HT1080 (cell line): ENCODE measurements around the gene SPECC1. TPM values are rescaled to one million over a fixed set of nuclear protein-coding genes. Genes with fewer than 3 reads are reported as not detected.
A peak's percentile ranks its signal among the peaks of the same experiment; 100 is the strongest.

Source experiments
- DNase-seq: peaks from one replicate; pipeline ENCODE4 v3.0.0-alpha.2; 2015; ENCODE audit warnings: low read depth
- total RNA-seq: library from RNA; depleted of rRNA; stranded (reverse); fragments of >200 nt; shearing (Covaris generic); gene quantifications from 2 replicates; pipeline ENCODE4 v1.2.3, GENCODE V29; 2014

SPECC1 gene
- total RNA-seq, 1 experiment from 2014 or later: 45.4 TPM

DNA sequence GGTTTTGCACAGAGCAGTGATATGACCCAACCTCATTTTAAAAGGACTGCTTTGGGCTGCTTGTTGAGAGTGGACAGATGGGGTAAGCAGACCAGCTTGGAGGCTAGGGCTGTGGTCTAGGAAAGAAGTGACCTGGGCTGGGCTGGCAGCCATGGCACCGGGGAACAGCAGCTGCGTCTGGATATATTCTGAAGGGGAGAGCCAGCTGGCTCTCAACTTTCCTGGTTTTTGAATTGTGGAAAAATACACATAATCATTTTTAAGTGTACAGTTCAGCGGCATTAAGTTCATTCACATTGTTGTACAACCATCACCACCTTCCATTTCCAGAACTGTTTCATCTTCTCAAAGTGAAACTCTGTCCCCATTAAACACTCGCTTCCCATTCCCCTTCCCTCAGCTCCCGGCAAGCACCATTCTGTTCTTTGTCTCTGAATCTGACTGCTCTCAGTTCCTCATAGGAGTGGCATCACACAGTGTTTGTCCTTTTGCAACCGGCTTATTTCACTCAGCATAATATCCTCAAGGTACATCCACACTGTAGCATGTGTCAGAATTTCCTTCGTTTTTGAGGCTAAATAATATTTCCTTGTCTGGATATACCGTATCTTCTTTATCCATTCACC, 113.2 kb downstream of the SPECC1 start:
- no peak for DNase-seq

DNA sequence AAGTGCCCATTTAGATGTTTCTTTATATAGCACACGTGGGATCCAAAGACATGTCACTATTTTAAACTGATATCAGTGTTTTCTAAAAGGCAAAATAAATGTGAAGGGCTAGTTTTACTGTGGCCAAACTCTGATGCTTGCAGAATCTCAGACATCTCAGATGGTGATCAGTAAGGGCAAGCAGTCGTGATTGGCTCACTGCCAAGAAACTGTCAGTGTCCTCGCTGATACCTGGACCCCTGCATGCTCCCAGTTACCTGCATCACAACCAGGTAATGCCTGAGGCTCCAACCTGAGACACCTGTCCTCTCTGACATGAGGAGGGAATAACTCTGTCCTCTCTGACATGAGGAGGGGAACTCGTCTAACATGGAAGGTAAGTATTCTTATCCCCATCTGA, 114.0 kb downstream of the SPECC1 start:
- no peak for DNase-seq

DNA sequence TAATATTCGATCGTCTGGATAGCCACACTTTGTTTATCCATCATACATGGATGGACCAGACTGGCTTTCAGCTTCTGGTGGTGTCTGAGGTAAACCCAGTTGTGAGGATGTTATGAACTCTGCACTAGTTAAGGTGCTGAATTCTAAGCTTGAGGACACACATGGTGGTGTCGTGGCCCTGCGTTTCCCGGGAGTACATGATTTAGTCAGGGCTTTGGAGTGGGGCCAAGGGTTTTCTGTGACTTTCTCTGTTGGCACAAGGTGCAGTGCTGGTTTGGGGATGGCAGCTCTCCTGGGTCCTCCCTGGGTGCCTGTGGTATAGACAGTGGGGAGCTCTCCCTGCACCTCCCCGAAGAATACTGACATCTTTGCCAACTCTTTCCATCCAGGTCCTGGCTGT, 116.6 kb downstream of the SPECC1 start:
- DNase-seq: no peak

DNA sequence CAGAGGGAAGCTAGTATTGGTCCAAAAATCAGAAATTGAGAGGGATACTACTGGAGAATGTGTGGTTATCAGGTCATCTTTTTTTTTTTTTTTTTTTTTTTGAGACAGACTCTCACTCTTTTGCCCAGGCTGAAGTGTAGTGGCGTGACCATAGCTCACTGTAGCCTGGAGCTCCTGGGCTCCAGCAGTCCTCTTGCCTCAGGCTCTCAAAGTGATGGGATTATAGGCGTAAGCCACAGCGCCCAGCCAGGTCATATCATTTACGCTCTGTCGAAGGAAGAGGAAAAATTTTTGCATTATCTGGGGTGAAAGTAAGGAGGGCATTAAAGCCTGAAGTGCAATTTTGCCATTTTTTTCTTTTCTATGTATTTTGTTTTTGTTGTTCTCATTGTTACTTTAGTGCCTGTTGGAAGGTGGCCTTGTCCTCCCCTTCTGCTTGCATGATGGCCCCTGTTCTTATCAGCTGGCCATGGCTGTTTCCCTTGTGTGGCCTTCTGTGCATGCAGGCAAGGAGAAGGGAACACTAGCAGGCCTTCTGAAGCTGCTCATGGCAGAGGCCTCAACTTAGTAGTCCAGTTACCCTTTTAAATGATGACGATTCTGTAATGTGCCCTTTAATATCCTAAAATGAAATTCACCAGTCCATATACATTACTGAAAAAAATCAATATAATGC, 118.3 kb downstream of the SPECC1 start:
- DNase-seq: no peak

DNA sequence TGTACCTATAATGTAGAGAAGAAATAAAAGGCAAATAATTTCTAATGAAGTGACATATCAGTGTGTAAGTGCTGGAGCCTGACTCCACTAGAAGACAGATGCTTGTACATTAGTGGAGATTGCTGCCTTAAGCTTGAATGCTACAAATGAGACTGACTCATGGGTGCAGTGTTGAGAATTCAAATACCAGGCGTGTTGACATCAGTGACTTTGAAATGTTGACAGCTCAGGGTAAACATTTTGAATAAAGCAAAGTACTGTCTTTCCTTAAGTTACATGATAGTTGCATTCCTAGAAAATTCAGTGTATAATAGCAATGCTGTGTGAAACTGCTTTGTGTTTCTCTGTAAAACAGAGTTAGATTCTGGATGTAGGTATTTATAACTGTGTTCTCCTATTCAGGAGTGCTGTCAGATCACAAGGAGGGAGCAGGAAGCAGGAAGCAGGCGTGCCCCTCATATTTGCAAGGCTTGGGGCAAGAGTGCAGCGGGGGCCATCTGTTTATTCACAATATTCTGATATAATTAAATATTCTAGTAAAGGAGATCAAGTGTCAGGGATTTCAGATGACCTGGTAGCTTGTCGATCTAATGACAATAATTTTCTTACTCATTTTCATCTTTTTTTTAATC, 119.0 kb downstream of the SPECC1 start:
- no peak for DNase-seq

DNA sequence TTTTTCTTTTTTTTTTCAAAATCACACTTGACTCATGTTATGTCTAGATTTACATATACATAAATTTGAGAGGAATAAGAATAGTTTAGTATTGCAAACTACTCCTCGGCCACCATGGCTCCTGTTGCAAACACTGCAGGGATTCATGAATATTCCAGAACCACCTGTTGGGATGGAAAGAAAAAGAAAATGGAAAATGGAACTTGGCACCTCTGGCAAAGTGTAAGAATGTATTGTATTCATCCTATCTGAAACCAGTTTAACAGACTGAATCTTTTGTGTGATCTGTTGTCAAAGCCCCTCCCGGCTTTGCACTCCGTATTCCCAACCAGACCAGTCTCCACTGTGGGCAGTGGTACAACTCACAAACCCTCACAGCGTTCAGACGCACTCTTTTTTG, 124.4 kb downstream of the SPECC1 start:
- no peak for DNase-seq

DNA sequence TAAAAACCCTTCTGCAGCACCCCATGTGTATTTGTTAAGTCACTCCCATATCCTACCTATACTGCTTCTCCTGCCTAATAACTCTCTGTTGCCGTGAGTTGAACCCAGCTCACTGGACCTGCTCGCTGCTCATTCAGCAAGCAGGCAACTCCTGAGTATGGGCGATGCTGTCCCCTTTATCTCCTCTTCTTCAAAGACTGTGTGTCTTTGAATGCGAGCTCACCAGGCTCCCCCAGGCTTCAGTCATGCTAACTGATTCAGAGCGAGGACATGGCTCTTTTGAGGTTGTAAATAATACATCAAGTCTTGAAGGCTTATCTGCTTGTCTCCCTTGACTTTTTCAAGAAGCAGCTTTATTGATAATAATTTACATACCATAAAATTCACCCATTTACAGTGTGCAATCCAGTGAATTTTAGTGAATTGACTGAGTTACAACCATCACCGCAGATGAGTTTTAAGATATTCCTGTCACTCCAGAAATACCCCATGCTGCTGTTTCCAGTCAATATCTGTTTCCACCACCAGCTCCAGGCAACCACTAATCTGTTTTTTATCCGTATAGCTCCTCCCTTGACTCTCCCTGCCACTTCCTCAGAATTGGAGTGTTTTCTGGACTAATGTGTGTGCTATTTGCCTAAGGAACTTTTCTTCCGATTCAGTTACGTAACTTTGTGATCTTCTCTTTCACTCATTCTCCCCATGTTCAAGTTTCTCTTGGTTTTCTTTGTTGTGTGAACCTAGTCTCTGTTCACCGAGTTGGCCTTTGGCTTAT, 132.2 kb downstream of the SPECC1 start:
- no peak for DNase-seq

DNA sequence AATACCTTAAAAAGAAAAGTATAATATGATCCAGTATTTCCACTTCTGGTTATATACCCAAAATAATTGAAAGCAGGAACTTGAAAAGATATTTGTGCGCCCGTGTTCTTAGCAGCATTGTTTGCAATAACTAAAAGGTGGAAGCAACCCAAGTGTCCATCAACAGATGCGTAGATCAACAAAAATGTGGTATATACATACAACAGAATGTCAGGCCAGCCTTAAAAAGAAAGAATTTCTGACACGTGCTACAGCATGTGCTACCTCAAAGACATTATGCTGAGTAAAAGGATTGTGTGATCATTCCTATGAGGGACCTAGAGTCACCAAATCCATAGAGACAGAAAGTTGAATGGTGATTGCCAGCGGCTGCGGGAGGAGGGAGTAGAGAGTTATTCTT, 133.1 kb downstream of the SPECC1 start:
- DNase-seq: no peak

DNA sequence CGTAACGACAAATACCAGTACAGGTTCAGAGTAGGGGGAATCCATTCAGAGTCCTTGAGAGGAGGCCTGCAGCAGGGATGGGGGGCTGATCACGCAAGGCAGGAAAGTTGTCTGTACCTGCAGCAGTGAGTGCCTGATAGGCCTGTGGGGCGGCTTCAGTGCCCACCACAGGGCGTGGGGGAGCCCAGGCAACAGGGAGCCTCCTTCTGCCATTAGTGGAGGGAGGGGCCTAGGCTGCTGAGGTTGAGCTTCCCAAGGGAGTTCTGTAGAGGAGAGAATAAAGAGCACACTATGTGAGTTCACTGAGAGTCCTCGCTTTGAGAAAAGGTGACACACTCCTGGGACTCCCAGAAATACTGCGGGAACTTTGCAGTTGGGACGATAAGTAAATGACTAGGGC, 134.6 kb downstream of the SPECC1 start:
- no peak for DNase-seq

DNA sequence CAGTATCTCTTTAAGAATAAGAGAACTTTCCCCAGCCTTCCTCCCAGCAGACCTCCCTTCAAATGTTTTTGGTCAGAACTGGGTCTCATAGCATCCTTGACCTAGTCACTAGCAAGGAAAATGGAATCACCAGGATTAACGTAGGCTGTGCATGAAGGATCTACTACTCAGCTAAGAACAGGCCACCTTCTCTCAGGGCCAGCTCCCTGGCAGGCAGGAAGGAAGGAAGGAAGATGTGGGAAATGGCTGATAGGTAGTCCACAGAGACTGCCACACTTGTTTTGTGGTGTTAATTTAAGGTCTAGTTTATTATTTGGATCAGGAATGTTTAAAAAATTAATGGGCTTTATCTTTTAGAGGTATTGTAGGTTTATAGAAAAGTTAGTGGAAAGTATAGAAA, 136.4 kb downstream of the SPECC1 start:
- DNase-seq: no peak

DNA sequence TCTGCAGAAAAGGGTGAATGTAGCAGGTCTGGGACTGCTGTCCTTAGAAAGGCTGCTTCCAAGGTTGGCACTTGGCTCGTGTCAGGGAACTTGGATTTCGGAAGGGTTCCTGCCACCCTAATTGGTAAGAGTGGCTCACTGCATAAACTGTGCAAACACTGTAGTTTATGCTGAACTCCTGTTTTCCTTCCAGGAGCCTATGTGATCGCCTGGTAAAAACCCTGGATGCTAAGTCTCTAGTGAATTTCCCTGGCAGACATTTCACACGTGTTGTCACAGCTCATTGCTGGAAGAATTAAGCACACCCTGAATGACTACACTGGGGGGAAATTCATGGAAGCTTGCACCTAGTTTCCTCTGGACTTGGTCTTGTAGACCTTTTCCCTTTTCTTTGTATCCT, 140.1 kb downstream of the SPECC1 start:
- DNase-seq: no peak

DNA sequence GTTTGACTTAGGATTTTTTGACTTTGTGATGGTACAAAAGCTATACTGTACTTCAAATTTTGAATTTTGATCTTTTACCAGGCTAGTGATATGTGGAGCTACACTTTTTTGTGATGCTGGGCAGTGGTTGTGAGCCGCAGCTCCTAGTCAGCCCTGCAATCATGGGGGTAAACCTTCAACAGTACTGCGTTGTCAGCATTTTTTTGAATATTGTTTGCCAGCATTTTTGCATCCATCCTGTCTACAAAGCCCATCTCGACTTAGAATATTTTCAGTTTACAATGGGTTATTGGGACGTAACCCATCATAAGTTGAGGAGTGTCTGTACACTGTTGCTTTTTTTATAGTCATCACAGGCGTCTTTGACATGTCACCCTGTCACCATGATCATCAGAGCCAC, 142.0 kb downstream of the SPECC1 start:
- no peak for DNase-seq

DNA sequence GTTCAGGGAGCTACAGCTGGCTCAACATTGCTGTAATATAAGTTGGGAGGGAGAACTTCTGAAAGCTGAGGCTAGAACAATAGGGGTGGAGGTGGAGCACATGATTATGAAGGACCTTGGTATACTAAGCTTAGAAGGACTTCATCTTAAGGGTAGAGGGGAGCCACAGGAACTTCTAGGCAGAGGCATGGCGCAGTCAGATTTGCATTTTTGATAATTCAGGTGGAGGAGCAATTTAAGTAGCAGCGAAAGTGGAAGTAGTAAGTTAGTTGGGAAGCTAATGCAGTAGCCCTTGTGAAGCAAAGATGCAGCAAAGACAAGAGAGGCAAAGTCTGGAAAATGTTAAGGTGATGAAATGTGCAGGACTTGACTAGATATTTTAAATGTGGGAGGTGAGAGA, 144.1 kb downstream of the SPECC1 start:
- no peak for DNase-seq

DNA sequence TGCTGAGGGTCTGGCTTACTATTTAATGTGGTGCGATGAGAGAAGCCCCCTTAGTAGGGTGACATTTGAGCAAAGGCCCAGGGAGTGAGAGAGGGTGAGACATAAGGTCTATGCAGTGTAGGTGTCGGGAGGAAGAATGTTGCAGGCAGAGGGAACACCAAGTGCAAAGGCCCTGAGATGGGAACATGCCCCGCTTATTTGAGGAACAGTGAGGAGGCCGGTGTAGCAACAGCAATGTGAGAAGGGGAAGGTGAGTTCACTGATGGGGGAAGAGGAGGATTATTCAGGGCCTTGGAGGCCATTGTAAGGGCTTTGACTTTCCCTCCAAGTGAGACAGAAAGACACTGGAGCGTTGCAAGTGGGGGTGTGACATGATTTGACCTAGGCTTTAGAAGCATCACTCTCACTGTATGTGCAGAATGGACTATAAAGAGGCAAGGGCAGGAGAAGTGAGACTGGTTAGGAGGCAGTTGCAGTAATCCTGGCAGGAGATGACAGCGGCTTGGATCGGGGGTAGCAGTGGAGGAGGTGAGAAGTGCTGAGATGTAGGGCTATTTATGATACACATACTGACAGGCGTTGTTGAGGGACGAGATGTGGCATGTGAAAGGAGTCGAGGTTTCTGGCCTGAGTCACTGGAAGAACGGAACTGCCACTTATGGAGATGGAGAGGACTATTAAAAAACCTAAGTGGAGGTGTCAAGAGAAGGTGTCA, 145.3 kb downstream of the SPECC1 start:
- no peak for DNase-seq

DNA sequence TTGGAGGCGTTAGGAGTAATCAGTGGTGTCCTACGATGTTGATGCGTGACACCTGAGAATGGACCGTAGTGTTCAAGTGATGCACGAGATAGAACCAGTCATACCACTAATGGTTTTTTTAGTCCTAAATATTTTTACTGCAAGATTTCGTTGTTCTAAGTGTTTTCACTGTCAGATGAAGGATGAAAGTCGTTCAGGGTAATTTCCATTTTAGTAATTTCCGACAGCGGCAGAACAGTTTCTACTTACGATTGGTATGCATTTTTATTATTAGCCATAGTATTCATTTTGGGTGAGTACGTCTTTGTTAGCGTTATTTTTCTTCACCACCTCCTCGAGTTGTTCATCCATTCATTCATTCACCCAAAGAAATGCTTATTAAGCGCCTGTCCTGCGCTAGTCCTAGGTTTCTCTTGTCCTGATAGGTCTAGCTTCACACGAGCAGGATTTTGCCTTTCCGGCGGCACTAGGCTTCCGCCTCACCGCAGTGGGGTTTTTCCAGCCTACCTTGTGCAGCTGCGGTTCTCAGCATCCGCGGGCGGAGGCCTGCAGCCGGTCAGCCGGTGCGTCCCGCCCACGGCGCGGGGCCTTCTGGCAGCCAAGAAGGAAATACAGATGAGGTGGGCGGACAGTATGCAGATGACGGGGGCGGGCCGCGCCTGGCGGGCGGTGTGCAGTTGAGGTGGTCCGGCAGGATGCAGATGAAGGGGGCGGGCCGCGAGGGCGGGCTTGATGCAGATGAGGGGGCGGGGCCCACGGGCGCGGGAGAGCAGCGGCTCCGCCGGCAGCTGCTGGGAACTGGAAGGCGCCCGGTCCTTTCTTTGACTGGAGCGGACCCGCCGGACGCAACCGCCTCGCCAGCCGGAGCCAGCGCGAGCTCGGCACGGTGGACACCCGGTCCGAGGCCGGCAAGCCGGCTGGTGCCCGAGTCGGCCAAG, 146.4 kb downstream of the SPECC1 start:
- DNase-seq: peak; percentile 96

DNA sequence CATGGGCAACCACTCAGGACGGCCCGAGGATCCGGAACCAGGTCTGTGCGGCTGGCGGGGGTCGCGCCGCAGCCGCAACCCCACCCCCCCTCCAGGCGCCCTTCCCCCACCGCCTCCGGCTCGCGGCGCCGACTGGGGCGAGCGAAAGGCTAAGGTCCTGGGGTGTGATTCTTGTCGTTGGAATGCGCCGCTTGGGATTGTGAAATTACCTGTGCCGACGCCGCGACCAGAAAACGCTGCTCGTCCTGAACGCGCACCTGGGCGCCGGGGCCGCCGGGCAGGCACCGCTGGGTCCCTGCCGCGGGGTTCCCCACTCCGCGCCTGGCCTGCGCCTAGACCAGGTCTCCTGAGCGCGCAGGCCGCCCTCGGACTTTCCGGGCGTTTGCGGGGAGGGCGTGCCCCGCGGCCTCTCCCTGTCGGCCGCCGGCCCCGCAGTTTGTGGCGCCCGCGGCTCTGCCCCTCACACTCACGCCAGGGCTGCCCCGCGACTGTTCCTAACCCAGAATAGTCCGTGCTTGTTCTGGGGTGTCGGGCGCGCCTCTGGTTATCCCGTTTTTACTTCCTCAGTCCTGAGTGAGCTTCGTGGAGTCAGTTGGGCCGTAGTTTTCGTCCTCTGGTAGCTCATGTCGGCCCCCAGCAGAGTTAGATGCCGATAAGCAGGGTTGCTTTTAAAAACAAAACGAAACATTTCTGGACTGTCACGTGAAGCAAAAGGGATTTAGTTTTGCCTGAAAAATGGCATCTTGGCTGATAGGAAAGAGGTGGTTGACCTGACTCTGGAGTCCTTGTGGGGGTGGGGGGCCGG, 147.2 kb downstream of the SPECC1 start:
- peak; percentile 45 for DNase-seq

DNA sequence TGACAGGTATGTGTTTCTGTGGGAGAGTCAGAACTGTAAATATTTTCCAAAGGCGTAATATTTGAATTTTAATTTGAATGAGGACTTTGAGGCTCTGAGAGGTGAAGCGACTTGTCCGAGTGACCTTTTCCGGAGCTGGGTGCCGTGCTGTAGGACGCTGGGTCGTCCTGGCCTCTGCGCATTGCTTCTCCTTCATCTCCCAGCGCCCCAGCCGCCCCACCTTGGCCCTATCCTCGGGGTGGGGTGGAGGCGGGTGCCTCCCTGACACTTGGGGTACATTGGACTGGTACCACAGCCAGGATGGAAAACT, 147.8 kb downstream of the SPECC1 start:
- no peak for DNase-seq

DNA sequence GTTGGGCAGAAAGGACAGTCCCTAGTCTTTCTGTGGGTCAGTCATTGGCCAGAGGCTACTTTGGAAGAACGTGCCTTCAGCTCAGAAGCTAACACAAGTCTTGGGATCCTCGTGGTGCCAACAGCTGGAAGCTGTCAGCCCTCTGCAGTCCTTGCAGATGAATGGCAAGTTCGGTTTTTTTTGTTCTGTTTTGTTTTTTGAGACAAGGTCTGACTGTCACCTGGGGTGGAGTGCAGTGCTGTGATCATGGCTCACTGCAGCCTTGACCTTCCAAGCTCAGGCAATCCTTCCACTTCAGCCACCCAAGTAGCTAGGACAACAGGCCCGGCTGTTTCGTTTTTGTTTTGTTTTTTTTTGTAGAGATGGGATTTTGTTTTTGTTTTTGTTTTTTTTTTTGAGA, 149.4 kb downstream of the SPECC1 start:
- no peak for DNase-seq

DNA sequence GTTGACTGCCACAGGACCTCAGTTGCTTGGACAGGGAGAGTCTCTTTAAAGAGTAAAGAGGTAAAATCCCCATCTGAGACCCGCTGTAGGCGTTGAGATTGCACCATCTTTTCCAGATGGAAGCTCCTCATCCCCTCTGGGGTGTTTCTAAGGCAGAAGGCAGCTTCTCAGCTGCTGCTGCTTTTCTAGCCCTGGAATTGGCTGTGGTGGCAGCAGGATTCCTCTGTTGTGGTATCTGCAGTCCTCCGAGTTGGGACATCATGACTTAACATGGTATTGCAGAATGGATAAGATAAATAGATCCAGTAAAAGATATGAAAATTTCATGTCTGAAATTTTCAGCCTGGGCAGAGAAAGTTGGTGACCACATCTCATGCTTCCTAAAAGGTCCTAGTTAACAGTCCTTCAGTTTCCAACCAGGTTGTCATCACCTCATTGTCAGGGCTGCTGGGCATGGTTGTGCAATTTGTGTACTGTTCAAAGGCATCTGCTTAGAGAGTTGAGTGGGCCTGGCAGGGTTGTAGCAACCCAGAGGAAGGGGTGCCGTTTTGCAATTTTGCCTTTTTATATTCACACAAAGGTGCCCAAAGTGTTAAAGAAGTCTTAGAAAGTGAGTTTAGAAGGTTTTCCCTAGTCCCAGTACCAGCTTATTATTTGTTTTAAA, 150.4 kb downstream of the SPECC1 start:
- DNase-seq: no peak
